K562 (cell line): Measurements from ENCODE around the gene BICD1. TPM values are rescaled to one million over a fixed set of nuclear protein-coding genes. Genes with fewer than 3 reads are reported as not detected.
A peak's percentile ranks its signal among the peaks of the same experiment; 100 is the strongest.

Experiments used
- ATAC-seq: fragments of 200-7000 bp; cut with Tn5 transposase; 3 replicates; pipeline ENCODE4 v1.9.1; 2020; ENCODE audit warnings: moderate library complexity
- BruUV-seq: library from RNA; stranded (reverse); fragments of 400-500 nt; replicated peaks from 2 replicates; lab custom pipeline; 2021; lab: Mats Ljungman, UMichigan
- CTCF ChIA-PET: fragments of 300-600 bp; formaldehyde crosslinking; extraction: SDS; loops from one replicate; lab custom pipeline; 2021; ENCODE audit warnings: low intra/inter-chr PET ratio; lab: Yijun Ruan, JAX
- POLR2A ChIA-PET: fragments of 300-600, 350-650 bp; sonication (Branson Sonifier 250); formaldehyde crosslinking; extraction: SDS; loops from one replicate; lab custom pipeline; 2021; ENCODE audit warnings: antibody characterized with exemption, inconsistent platforms; lab: Yijun Ruan, JAX
- DNase-seq, 4 experiments: peaks; one replicate each; pipeline versions ENCODE4 v3.0.0 to v3.0.0-alpha.2; 2011 to 2018; ENCODE audit warnings: low spot score in 3 of 4, mixed read lengths in 3 of 4; ENCODE audit errors: extremely low read depth in 1 of 4
- FAIRE-seq: peaks from 2 replicates; lab custom pipeline; 2011; peaks lifted over from hg19 to GRCh38; lab: Jason Lieb, UNC
- H2AFZ ChIP-seq: 2 replicates; pipeline ENCODE4 v1.6.0; 2011; ENCODE audit warnings: low read depth, low read length, control low read depth, inconsistent platforms
- H3K27ac ChIP-seq: fragments of 200-600 bp; 3 replicates; pipeline ENCODE4 v1.8.0; 2011; ENCODE audit warnings: low read depth, mild to moderate bottlenecking, control low read depth, inconsistent platforms, low read length, moderate library complexity, mixed read lengths; ENCODE audit errors: extremely low read depth
- H3K27me3 ChIP-seq, 2 experiments: fragments of 300-600 bp in 1 of 2; 2 replicates in 1 of 2; 3 replicates in 1 of 2; pipeline versions ENCODE4 v1.6.0 to v1.8.0; 2011; ENCODE audit warnings: inconsistent platforms in 2 of 2, low read length in 2 of 2, mild to moderate bottlenecking in 1 of 2, mixed read lengths in 1 of 2, moderate library complexity in 1 of 2; ENCODE audit not compliant: control insufficient read depth in 2 of 2, insufficient read depth in 2 of 2
- H3K36me3 ChIP-seq: fragments of 300-600 bp; 3 replicates; pipeline ENCODE4 v1.8.0; 2011; ENCODE audit warnings: mild to moderate bottlenecking, low read length, inconsistent platforms; ENCODE audit not compliant: control insufficient read depth, insufficient read depth
- H3K4me1 ChIP-seq, 2 experiments: fragments of 200-600 bp in 1 of 2; replicated peaks in 1 of 2; 2 replicates in 1 of 2; 3 replicates in 1 of 2; pipeline versions ENCODE4 v1.5.1 to v1.8.0; 2011; ENCODE audit warnings: inconsistent platforms in 2 of 2, low read length in 2 of 2, mild to moderate bottlenecking in 1 of 2, mixed read lengths in 1 of 2, moderate library complexity in 1 of 2; ENCODE audit not compliant: control insufficient read depth in 2 of 2, insufficient read depth in 2 of 2
- H3K4me2 ChIP-seq: 2 replicates; pipeline ENCODE4 v1.6.1; 2011; ENCODE audit warnings: low read length, control low read depth, inconsistent platforms, mixed read lengths; ENCODE audit not compliant: insufficient read depth
- H3K4me3 ChIP-seq: fragments of 200-600 bp; sonication (generic), shearing (Covaris generic); 2 replicates; pipeline ENCODE4 v1.5.1; 2016; ENCODE audit warnings: control low read depth, inconsistent platforms
- H3K79me2 ChIP-seq: fragments of 200-600 bp; 3 replicates; pipeline ENCODE4 v1.8.0; 2011; ENCODE audit warnings: low read length, inconsistent platforms; ENCODE audit not compliant: control insufficient read depth, insufficient read depth
- H3K9ac ChIP-seq, 2 experiments: 2 replicates each; pipeline versions ENCODE4 v1.6.0 to v1.6.1; 2011; ENCODE audit warnings: low read depth in 2 of 2, low read length in 2 of 2, control low read depth in 1 of 2, inconsistent platforms in 1 of 2, mild to moderate bottlenecking in 1 of 2, mixed read lengths in 1 of 2; ENCODE audit not compliant: insufficient read depth in 1 of 2
- H3K9me1 ChIP-seq: one replicate; pipeline ENCODE4 v1.6.0; 2011; ENCODE audit warnings: inconsistent platforms, mild to moderate bottlenecking, low read length, moderate library complexity; ENCODE audit not compliant: control insufficient read depth, insufficient read depth
- H3K9me3 ChIP-seq: replicated peaks from 2 replicates; pipeline ENCODE4 v1.5.1; 2011; ENCODE audit warnings: low read depth, low read length, inconsistent platforms; ENCODE audit not compliant: control insufficient read depth, insufficient read depth
- H4K20me1 ChIP-seq: replicated peaks from 2 replicates; pipeline ENCODE4 v1.6.1; 2011; ENCODE audit warnings: low read length, inconsistent platforms, mixed read lengths; ENCODE audit not compliant: control insufficient read depth, insufficient read depth
- ATF3 ChIP-seq, 2 experiments: fragments of 450-650 bp in 1 of 2; sonication (generic) in 1 of 2; formaldehyde crosslinking in 1 of 2; IDR thresholded peaks in 1 of 2; conservative IDR thresholded peaks in 1 of 2; 2 replicates each; pipeline versions ENCODE4 v1.6.1 to v1.8.1; 2016 to 2023; ENCODE audit warnings: mild to moderate bottlenecking in 2 of 2, moderate library complexity in 2 of 2, inconsistent platforms in 1 of 2, missing genetic modification reagents in 1 of 2
- ATF4 ChIP-seq: fragments of 450-650 bp; formaldehyde crosslinking; IDR thresholded peaks from 2 replicates; pipeline ENCODE4 v1.4.0; 2022; ENCODE audit warnings: mild to moderate bottlenecking, moderate library complexity
- BRD9 ChIP-seq: fragments of 450-650 bp; IDR thresholded peaks from 2 replicates; pipeline ENCODE4 v1.6.1; 2018; ENCODE audit warnings: low read depth; ENCODE audit not compliant: partially characterized antibody
- CBX8 ChIP-seq: fragments of 200-600 bp; sonication (generic); IDR thresholded peaks from 2 replicates; pipeline ENCODE4 v1.6.1; 2012; ENCODE audit warnings: borderline replicate concordance, mixed run types, low read depth, mild to moderate bottlenecking, moderate library complexity, mixed read lengths, low read length, control low read depth, inconsistent platforms; ENCODE audit not compliant: poor library complexity, severe bottlenecking; ENCODE audit errors: extremely low read depth
- CEBPB ChIP-seq: fragments of 450-650 bp; IDR thresholded peaks from 2 replicates; pipeline ENCODE4 v1.6.1; 2016; ENCODE audit warnings: missing genetic modification characterization, missing compliant biosample characterization
- CEBPG ChIP-seq, 3 experiments: fragments of 200-800 bp in 1 of 3; sonication (Bioruptor generic) in 1 of 3; sonication (generic) in 1 of 3; formaldehyde crosslinking in 1 of 3; IDR thresholded peaks in 2 of 3; conservative IDR thresholded peaks in 1 of 3; 2 replicates each; pipeline versions ENCODE4 v1.6.1 to v1.8.0; 2016 to 2022; ENCODE audit warnings: missing compliant biosample characterization in 2 of 3, missing genetic modification characterization in 2 of 3, mild to moderate bottlenecking in 1 of 3, missing genetic modification reagents in 1 of 3
- KLF10 ChIP-seq: fragments of 250-450 bp; sonication (Bioruptor Pico); IDR thresholded peaks from 2 replicates; pipeline ENCODE4 v1.6.1; 2021; ENCODE audit warnings: matching md5 sums
- NCOA2 ChIP-seq, 2 experiments: fragments of 450-650 bp; IDR thresholded peaks; 2 replicates each; pipeline ENCODE4 v1.6.1; 2018; ENCODE audit warnings: mild to moderate bottlenecking in 2 of 2, moderate library complexity in 1 of 2; ENCODE audit not compliant: partially characterized antibody in 2 of 2
- ZNF395 ChIP-seq: fragments of 200-800 bp; sonication (Bioruptor generic); IDR thresholded peaks from 2 replicates; pipeline ENCODE4 v1.6.1; 2017; ENCODE audit warnings: missing genetic modification characterization, missing compliant biosample characterization
- WGBS: fragments of 100-300 bp; shearing (Covaris generic); methylation state at CpG from one replicate; pipeline ENCODE4 v1.1.6; 2016; ENCODE audit warnings: low coverage, mixed read lengths; ENCODE audit not compliant: insufficient coverage; ENCODE audit errors: missing lambda C conversion rate; 5-methylcytosine and 5-hydroxymethylcytosine counted together
- in situ Hi-C: fragments of 300-500 bp; cut with MboI; formaldehyde crosslinking; loops from 4 replicates; pipeline ENCODE4 v1.15.0; 2018; ENCODE audit warnings: inconsistent platforms, mixed read lengths
- intact Hi-C: fragments of 100-400 bp; cut with micrococcal nuclease; formaldehyde crosslinking; loops from 2 replicates; pipeline ENCODE4 v1.14.2; 2022
- polyA plus RNA-seq, 8 experiments: library from polyadenylated mRNA; depleted of rRNA in 4 of 8; stranded (reverse) in 5 of 8; unstranded in 3 of 8; fragments of >200 nt; fragmentation: Nextera tagmentation in 2 of 8; fragmentation: Illumina TruSeq in 1 of 8; extraction: Ambion mirVana in 2 of 8; extraction: Trizol in 1 of 8; gene quantifications; 2 replicates each; pipeline versions ENCODE4 v1.2.1 to v1.2.3, GENCODE V29; 2011 to 2014; ENCODE audit warnings: inconsistent platforms in 1 of 8, missing spikeins in 1 of 8
- total RNA-seq, 7 experiments: library from RNA; depleted of rRNA in 6 of 7; stranded (reverse); fragments of >200 nt in 6 of 7; fragmentation: Illumina TruSeq in 2 of 7; extraction: Trizol in 2 of 7; gene quantifications; 2 replicates each; pipeline versions ENCODE4 v1.2.1 to v1.2.3, GENCODE V29; 2011 to 2021; ENCODE audit warnings: low replicate concordance in 1 of 7

The BICD1 gene
- total and polyA plus RNA-seq, 9 of the 15 experiments (the other 6 are each of a cell fraction or from before 2014, with no cell fraction given), result 3.5 to 21.1 (median 12.5) TPM

GRCh38 chr12:32379213-32379612 lies 272.6 kb downstream of the BICD1 start:
- in situ Hi-C loops (no loop called here), intact Hi-C loops (no loop called here)
- ChIA-PET CTCF (no interaction called here), POLR2A (interaction anchor here (0.5 to 1.0 kb wide), 2 partner anchors 10 to 859 kb away, joined by 3 read pairs; no protein-coding TSS in a partner anchor)
- FAIRE-seq (no peak), ATAC-seq (peak; percentile 72), DNase-seq (no peak)
- H3K9ac ChIP-seq, result peak overlapping the region in 1 of 2 experiments; percentile 33; a peak in 2 of 4 replicates
- H3K9me1 ChIP-seq, result no peaks in the 10 kb centered on the region
- peak overlapping the region; percentile 86 for H2AFZ ChIP-seq
- H4K20me1 ChIP-seq, result no peaks in the 10 kb centered on the region
- BruUV-seq, result TSS peak; percentile 76
- peak overlapping the region; percentile 37 for H3K27ac ChIP-seq
- no peaks in the 10 kb centered on the region for H3K9me3 ChIP-seq
- H3K36me3 ChIP-seq, result no peaks in the 10 kb centered on the region
- H3K4me1 ChIP-seq, result peaks cover 0 to 4% of the 10 kb centered on the region in 2 experiments; a peak in 1 of 5 replicates
- no peaks in the 10 kb centered on the region for H3K79me2 ChIP-seq
- 34% methylated on average over 10 of the region's 10 CpGs for WGBS
- H3K4me3 ChIP-seq, result no peak overlapping the region
- peaks cover 0 to 5% of the 10 kb centered on the region in 2 experiments; a peak in 2 of 5 replicates for H3K27me3 ChIP-seq
- TF ChIP-seq CBX8, result peak; percentile 49
- TF ChIP-seq ATF4 (CRISPR knock-in tag), result peak; percentile 29; the same call in 1 of the 2 replicates
- no peak for TF ChIP-seq KLF10 (CRISPR knock-in tag)
- TF ChIP-seq BRD9, result no peak
- 0 out of 2 replicates have a peak, but pooled peaks have one; percentile 11 for TF ChIP-seq ZNF395 (CRISPR knock-in tag)
- TF ChIP-seq CEBPB (tag), result peak; percentile 63
- TF ChIP-seq NCOA2 (IDR thresholded peaks at IDR 0.05; ENCODE audit: partially characterized antibody in 2 of 2), result peak in 1 of 2 experiments; percentile 6
- TF ChIP-seq CEBPG (CRISPR knock-in tag; IDR thresholded peaks at IDR 0.05), result peak; percentile 84
- TF ChIP-seq CEBPG (tag; conservative IDR thresholded peaks at IDR 0.05 in 1 of 2, IDR thresholded peaks at IDR 0.05 in 1 of 2), result peak in 1 of 2 experiments; percentile 85; a peak in 2 of 4 replicates
- peak; percentile 53; the same call in 1 of the 2 replicates for TF ChIP-seq ATF3 (IDR thresholded peaks at IDR 0.05)
- no peak for TF ChIP-seq ATF3 (CRISPR knock-in tag; conservative IDR thresholded peaks at IDR 0.05)
- peak overlapping the region; percentile 63 for H3K4me2 ChIP-seq
